WTC11 (cell line): ENCODE results near the gene CEBPA. TPM values are rescaled to one million over a fixed set of nuclear protein-coding genes. Genes with fewer than 3 reads are reported as not detected.

Experiments
- ATAC-seq: fragments of 200-7000 bp; cut with Tn5 transposase; 2 replicates; pipeline ENCODE4 v1.10.0; 2021; ENCODE audit warnings: mild to moderate bottlenecking, moderate library complexity
- Bru-seq: library from RNA; stranded (reverse); fragments of 400-500 nt; gene quantifications from one replicate; lab custom pipeline; 2021; lab: Mats Ljungman, UMichigan
- CTCF ChIA-PET: fragments of 300-600 bp; sonication (Branson Sonifier 250); formaldehyde crosslinking; loops from one replicate; lab custom pipeline; 2021; ENCODE audit warnings: antibody characterized with exemption; lab: Charles Lee
- POLR2A ChIA-PET: fragments of 350-600 bp; sonication (Branson Sonifier 250); formaldehyde crosslinking; loops from one replicate; lab custom pipeline; 2021; ENCODE audit warnings: antibody characterized with exemption; lab: Charles Lee
- DNase-seq: peaks from one replicate; pipeline ENCODE4 v3.0.0; 2021; ENCODE audit warnings: low spot score
- H3K27ac Mint-ChIP-seq: 2 replicates; pipeline ENCODE4 v1.8.0; 2021; ENCODE audit warnings: mixed read lengths
- H3K27me3 Mint-ChIP-seq: 2 replicates; pipeline ENCODE4 v1.8.0; 2021; ENCODE audit warnings: low read depth, mild to moderate bottlenecking, moderate library complexity, mixed read lengths
- H3K36me3 Mint-ChIP-seq: 2 replicates; pipeline ENCODE4 v1.8.0; 2021; ENCODE audit warnings: mixed read lengths
- H3K4me1 Mint-ChIP-seq: 2 replicates; pipeline ENCODE4 v1.8.0; 2022; ENCODE audit warnings: mixed read lengths
- H3K4me3 Mint-ChIP-seq: 2 replicates; pipeline ENCODE4 v1.8.0; 2021; ENCODE audit warnings: mild to moderate bottlenecking, moderate library complexity, mixed read lengths
- H3K9me3 Mint-ChIP-seq: 2 replicates; pipeline ENCODE4 v1.8.0; 2021; ENCODE audit warnings: mixed read lengths
- CBFB ChIP-seq: sonication (generic); formaldehyde crosslinking; IDR thresholded peaks from 2 replicates; pipeline ENCODE4 v1.8.1; 2022; ENCODE audit warnings: mild to moderate bottlenecking, low read depth, missing genetic modification reagents
- ELF4 ChIP-seq: sonication (generic); formaldehyde crosslinking; IDR thresholded peaks from 2 replicates; pipeline ENCODE4 v1.8.1; 2022; ENCODE audit warnings: low read depth, mild to moderate bottlenecking, moderate library complexity, missing genetic modification reagents
- ERG ChIP-seq: fragments of 250-450 bp; sonication (Bioruptor Pico); IDR thresholded peaks from 2 replicates; pipeline ENCODE4 v1.8.0; 2021; ENCODE audit warnings: mild to moderate bottlenecking
- FOXP1 ChIP-seq: sonication (generic); formaldehyde crosslinking; IDR thresholded peaks from 2 replicates; pipeline ENCODE4 v1.8.0; 2022; ENCODE audit warnings: missing genetic modification reagents, mild to moderate bottlenecking, moderate library complexity, borderline replicate concordance
- GABPB1 ChIP-seq: sonication (generic); formaldehyde crosslinking; IDR thresholded peaks from 2 replicates; pipeline ENCODE4 v1.8.1; 2023; ENCODE audit warnings: mild to moderate bottlenecking, missing genetic modification reagents
- JUN ChIP-seq: sonication (generic); formaldehyde crosslinking; IDR thresholded peaks from 2 replicates; pipeline ENCODE4 v1.8.0; 2023; ENCODE audit warnings: mild to moderate bottlenecking, missing genetic modification reagents
- MYBL2 ChIP-seq: sonication (generic); formaldehyde crosslinking; IDR thresholded peaks from 2 replicates; pipeline ENCODE4 v1.8.1; 2023; ENCODE audit warnings: mild to moderate bottlenecking, moderate library complexity, missing genetic modification reagents
- NFATC4 ChIP-seq: fragments of 250-450 bp; sonication (Bioruptor Pico); IDR thresholded peaks from 2 replicates; pipeline ENCODE4 v1.9.0; 2021; ENCODE audit warnings: mild to moderate bottlenecking
- NFE2L1 ChIP-seq: sonication (generic); formaldehyde crosslinking; IDR thresholded peaks from 2 replicates; pipeline ENCODE4 v1.8.1; 2023; ENCODE audit warnings: missing genetic modification reagents
- PRRX2 ChIP-seq: fragments of 250-450 bp; sonication (Bioruptor Pico); IDR thresholded peaks from 2 replicates; pipeline ENCODE4 v1.8.0; 2021; ENCODE audit warnings: mild to moderate bottlenecking
- RELA ChIP-seq: sonication (generic); formaldehyde crosslinking; IDR thresholded peaks from 2 replicates; pipeline ENCODE4 v1.8.1; 2022; ENCODE audit warnings: missing genetic modification reagents, mild to moderate bottlenecking, borderline replicate concordance
- RORB ChIP-seq: fragments of 250-450 bp; sonication (Bioruptor Pico); IDR thresholded peaks from 2 replicates; pipeline ENCODE4 v1.9.0; 2021; ENCODE audit warnings: mild to moderate bottlenecking
- USF2 ChIP-seq: sonication (generic); formaldehyde crosslinking; IDR thresholded peaks from 2 replicates; pipeline ENCODE4 v1.8.1; 2023; ENCODE audit warnings: mild to moderate bottlenecking, missing genetic modification reagents, moderate library complexity
- ZMAT4 ChIP-seq: fragments of 250-450 bp; sonication (Bioruptor Pico); IDR thresholded peaks from 2 replicates; pipeline ENCODE4 v1.9.0; 2021; ENCODE audit warnings: mild to moderate bottlenecking
- ZNF317 ChIP-seq: sonication (generic); formaldehyde crosslinking; IDR thresholded peaks from 2 replicates; pipeline ENCODE4 v1.8.1; 2023; ENCODE audit warnings: low read depth, mild to moderate bottlenecking, moderate library complexity, missing genetic modification reagents, borderline replicate concordance
- ZNF416 ChIP-seq: fragments of 250-450 bp; sonication (Bioruptor Pico); IDR thresholded peaks from 2 replicates; pipeline ENCODE4 v1.9.0; 2021; ENCODE audit warnings: mild to moderate bottlenecking, inconsistent platforms
- ZNF423 ChIP-seq: fragments of 250-450 bp; sonication (Bioruptor Pico); IDR thresholded peaks from 2 replicates; pipeline ENCODE4 v2.1.2; 2022; ENCODE audit warnings: mild to moderate bottlenecking, moderate library complexity
- long read RNA-seq, 3 experiments: library from RNA in 1 of 3; library from capped mRNA in 1 of 3; library from polyadenylated mRNA in 1 of 3; unstranded in 2 of 3; stranded (forward) in 1 of 3; transcript quantifications; one replicate each; pipeline ENCODE4 v2.0.0, GENCODE V29; 2021
- total RNA-seq: library from RNA; stranded (reverse); gene quantifications from 3 replicates; pipeline ENCODE4 v1.2.3, GENCODE V29; 2021
- TF ChIP-seq, protein P1 (sequence below): sonication (generic); formaldehyde crosslinking; IDR thresholded peaks from 2 replicates; pipeline ENCODE4 v1.8.1; 2022; ENCODE audit warnings: low read depth, mild to moderate bottlenecking, moderate library complexity, missing genetic modification reagents, borderline replicate concordance
- TF ChIP-seq, protein P2 (sequence below): sonication (generic); formaldehyde crosslinking; IDR thresholded peaks from 2 replicates; pipeline ENCODE4 v1.8.1; 2023; ENCODE audit warnings: mild to moderate bottlenecking, moderate library complexity, missing genetic modification reagents
- TF ChIP-seq, protein P3 (sequence below): sonication (generic); formaldehyde crosslinking; conservative IDR thresholded peaks from 2 replicates; pipeline ENCODE4 v1.8.1; 2022; ENCODE audit warnings: mild to moderate bottlenecking, missing genetic modification reagents
- TF ChIP-seq, protein P4 (sequence below): sonication (generic); formaldehyde crosslinking; IDR thresholded peaks from 2 replicates; pipeline ENCODE4 v1.8.0; 2022; ENCODE audit warnings: mild to moderate bottlenecking, missing genetic modification reagents
- TF ChIP-seq, protein P5 (sequence below): fragments of 250-450 bp; sonication (Bioruptor Pico); IDR thresholded peaks from 2 replicates; pipeline ENCODE4 v1.9.0; 2021; ENCODE audit warnings: moderate library complexity, mild to moderate bottlenecking, inconsistent platforms, borderline replicate concordance
- TF ChIP-seq, protein P6 (sequence below): sonication (generic); formaldehyde crosslinking; IDR thresholded peaks from 2 replicates; pipeline ENCODE4 v1.8.0; 2023; ENCODE audit warnings: missing genetic modification reagents
- TF ChIP-seq, protein P7 (sequence below): sonication (generic); formaldehyde crosslinking; IDR thresholded peaks from 2 replicates; pipeline ENCODE4 v1.8.0; 2022; ENCODE audit warnings: mild to moderate bottlenecking, missing genetic modification reagents

Gene CEBPA
- total RNA-seq: 5.6 to 6.6 TPM (median 5.8 TPM) in 3 replicates
- Bru-seq, nascent RNA: percentile 56 among the genes with signal in this experiment
- long read RNA-seq, experiment 1, partial matches to known transcripts: 0 of 2 reads
- long read RNA-seq, experiment 1, other reads (novel, unspliced or antisense): 0 of 2 reads
- long read RNA-seq, experiment 2, transcript CEBPA-201 (1 exons, 2,631 nt): major isoform, 10 of 10 reads
- long read RNA-seq, experiment 2, partial matches to known transcripts: 0 of 10 reads
- long read RNA-seq, experiment 2, other reads (novel, unspliced or antisense): 0 of 10 reads
- long read RNA-seq, experiment 3: 0 reads

- peaks cover 30% of the 10 kb centered on the region for H3K4me1 Mint-ChIP-seq
- ChIA-PET POLR2A (interaction anchor here (0.6 to 2.1 kb wide), 7 partner anchors 9 to 93 kb away, joined by 3 to 12 read pairs (median 3); partner anchors contain the start of gene CEBPG), CTCF (interaction anchor here (0.6 to 2.3 kb wide), 18 partner anchors 9 to 475 kb away, joined by 3 to 15 read pairs (median 4); partner anchors contain the start of genes CEBPG and SLC7A10)
- DNase-seq: peak; percentile 80
- H3K9me3 Mint-ChIP-seq: no peaks in the 10 kb centered on the region
- no peaks in the 10 kb centered on the region for H3K36me3 Mint-ChIP-seq
- H3K27ac Mint-ChIP-seq: no peak within 1 kb of the TSS
- H3K27me3 Mint-ChIP-seq: peaks cover 41% of the 10 kb centered on the region
- peak; percentile 75 for ATAC-seq
- peak within 1 kb of the TSS; percentile 68 for H3K4me3 Mint-ChIP-seq
- TF ChIP-seq NFATC4 (peak; percentile 87), ZNF423 (CRISPR knock-in tag) (peak; percentile 70; the same call in 1 of the 2 replicates), GABPB1 (CRISPR knock-in tag) (peak; percentile 24; the same call in 1 of the 2 replicates), RELA (CRISPR knock-in tag) (no peak), JUN (CRISPR knock-in tag) (0 out of 2 replicates have a peak, but pooled peaks have one; percentile 45), NFE2L1 (no peak), ZNF317 (CRISPR knock-in tag) (peak; percentile 6; the same call in 1 of the 2 replicates), MYBL2 (0 out of 2 replicates have a peak, but pooled peaks have one; percentile 52), ZMAT4 (CRISPR knock-in tag) (peak; percentile 81; the same call in 1 of the 2 replicates), ELF4 (0 out of 2 replicates have a peak, but pooled peaks have one; percentile 8), ZNF416 (CRISPR knock-in tag) (peak; percentile 83), CBFB (CRISPR knock-in tag) (0 out of 2 replicates have a peak, but pooled peaks have one; percentile 28), ERG (CRISPR knock-in tag) (0 out of 2 replicates have a peak, but pooled peaks have one; percentile 36), RORB (peak; percentile 85), USF2 (CRISPR knock-in tag) (peak; percentile 87), FOXP1 (peak; percentile 79), PRRX2 (CRISPR knock-in tag) (peak; percentile 70; the same call in 1 of the 2 replicates)
- TF ChIP-seq, protein P1, sequence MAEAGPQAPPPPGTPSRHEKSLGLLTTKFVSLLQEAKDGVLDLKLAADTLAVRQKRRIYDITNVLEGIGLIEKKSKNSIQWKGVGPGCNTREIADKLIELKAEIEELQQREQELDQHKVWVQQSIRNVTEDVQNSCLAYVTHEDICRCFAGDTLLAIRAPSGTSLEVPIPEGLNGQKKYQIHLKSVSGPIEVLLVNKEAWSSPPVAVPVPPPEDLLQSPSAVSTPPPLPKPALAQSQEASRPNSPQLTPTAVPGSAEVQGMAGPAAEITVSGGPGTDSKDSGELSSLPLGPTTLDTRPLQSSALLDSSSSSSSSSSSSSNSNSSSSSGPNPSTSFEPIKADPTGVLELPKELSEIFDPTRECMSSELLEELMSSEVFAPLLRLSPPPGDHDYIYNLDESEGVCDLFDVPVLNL: 0 out of 2 replicates have a peak, but pooled peaks have one; percentile 24
- TF ChIP-seq, protein P2, sequence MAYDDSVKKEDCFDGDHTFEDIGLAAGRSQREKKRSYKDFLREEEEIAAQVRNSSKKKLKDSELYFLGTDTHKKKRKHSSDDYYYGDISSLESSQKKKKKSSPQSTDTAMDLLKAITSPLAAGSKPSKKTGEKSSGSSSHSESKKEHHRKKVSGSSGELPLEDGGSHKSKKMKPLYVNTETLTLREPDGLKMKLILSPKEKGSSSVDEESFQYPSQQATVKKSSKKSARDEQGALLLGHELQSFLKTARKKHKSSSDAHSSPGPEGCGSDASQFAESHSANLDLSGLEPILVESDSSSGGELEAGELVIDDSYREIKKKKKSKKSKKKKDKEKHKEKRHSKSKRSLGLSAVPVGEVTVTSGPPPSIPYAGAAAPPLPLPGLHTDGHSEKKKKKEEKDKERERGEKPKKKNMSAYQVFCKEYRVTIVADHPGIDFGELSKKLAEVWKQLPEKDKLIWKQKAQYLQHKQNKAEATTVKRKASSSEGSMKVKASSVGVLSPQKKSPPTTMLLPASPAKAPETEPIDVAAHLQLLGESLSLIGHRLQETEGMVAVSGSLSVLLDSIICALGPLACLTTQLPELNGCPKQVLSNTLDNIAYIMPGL: peak; percentile 74; the same call in 1 of the 2 replicates
- TF ChIP-seq, protein P3, sequence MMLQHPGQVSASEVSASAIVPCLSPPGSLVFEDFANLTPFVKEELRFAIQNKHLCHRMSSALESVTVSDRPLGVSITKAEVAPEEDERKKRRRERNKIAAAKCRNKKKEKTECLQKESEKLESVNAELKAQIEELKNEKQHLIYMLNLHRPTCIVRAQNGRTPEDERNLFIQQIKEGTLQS: no peak
- TF ChIP-seq, protein P4, sequence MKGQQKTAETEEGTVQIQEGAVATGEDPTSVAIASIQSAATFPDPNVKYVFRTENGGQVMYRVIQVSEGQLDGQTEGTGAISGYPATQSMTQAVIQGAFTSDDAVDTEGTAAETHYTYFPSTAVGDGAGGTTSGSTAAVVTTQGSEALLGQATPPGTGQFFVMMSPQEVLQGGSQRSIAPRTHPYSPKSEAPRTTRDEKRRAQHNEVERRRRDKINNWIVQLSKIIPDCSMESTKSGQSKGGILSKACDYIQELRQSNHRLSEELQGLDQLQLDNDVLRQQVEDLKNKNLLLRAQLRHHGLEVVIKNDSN: peak; percentile 75; the same call in 1 of the 2 replicates
- TF ChIP-seq, protein P5, sequence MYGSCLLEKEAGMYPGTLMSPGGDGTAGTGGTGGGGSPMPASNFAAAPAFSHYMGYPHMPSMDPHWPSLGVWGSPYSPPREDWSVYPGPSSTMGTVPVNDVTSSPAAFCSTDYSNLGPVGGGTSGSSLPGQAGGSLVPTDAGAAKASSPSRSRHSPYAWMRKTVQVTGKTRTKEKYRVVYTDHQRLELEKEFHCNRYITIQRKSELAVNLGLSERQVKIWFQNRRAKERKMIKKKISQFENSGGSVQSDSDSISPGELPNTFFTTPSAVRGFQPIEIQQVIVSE (CRISPR knock-in tag): no peak
- TF ChIP-seq, protein P6, sequence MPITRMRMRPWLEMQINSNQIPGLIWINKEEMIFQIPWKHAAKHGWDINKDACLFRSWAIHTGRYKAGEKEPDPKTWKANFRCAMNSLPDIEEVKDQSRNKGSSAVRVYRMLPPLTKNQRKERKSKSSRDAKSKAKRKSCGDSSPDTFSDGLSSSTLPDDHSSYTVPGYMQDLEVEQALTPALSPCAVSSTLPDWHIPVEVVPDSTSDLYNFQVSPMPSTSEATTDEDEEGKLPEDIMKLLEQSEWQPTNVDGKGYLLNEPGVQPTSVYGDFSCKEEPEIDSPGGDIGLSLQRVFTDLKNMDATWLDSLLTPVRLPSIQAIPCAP (CRISPR knock-in tag): no peak
- TF ChIP-seq, protein P7, sequence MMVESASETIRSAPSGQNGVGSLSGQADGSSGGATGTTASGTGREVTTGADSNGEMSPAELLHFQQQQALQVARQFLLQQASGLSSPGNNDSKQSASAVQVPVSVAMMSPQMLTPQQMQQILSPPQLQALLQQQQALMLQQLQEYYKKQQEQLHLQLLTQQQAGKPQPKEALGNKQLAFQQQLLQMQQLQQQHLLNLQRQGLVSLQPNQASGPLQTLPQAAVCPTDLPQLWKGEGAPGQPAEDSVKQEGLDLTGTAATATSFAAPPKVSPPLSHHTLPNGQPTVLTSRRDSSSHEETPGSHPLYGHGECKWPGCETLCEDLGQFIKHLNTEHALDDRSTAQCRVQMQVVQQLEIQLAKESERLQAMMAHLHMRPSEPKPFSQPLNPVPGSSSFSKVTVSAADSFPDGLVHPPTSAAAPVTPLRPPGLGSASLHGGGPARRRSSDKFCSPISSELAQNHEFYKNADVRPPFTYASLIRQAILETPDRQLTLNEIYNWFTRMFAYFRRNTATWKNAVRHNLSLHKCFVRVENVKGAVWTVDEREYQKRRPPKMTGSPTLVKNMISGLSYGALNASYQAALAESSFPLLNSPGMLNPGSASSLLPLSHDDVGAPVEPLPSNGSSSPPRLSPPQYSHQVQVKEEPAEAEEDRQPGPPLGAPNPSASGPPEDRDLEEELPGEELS (CRISPR knock-in tag): peak; percentile 71
These were observed at the start of gene CEBPA for GRCh38 chr19:33302175-33302973. TSS of gene CEBPA (minus strand) at chr19:33302534. CDS start at chr19:33302414, 120 bp downstream.
